SU-DHL-6 (cell line): ENCODE results near the gene COL25A1.

ENCODE experiments used
- H2AFZ ChIP-seq: fragments of 200-600 bp; sonication (generic); 2 replicates; pipeline ENCODE4 v1.6.1; 2014; ENCODE audit warnings: low read depth, mild to moderate bottlenecking, moderate library complexity, mixed read lengths, antibody characterized with exemption, low read length; ENCODE audit not compliant: severe bottlenecking
- H3F3A ChIP-seq: fragments of 200-600 bp; shearing (Covaris generic); 2 replicates; pipeline ENCODE4 v1.6.0; 2016; ENCODE audit warnings: antibody characterized with exemption, mild to moderate bottlenecking; ENCODE audit not compliant: insufficient read depth
- H3K27ac ChIP-seq: fragments of 200-600 bp; sonication (generic); 2 replicates; pipeline ENCODE4 v1.5.1; 2016; ENCODE audit warnings: low read depth, mild to moderate bottlenecking, low read length, moderate library complexity, mixed read lengths
- H3K27me3 ChIP-seq: fragments of 200-600 bp; sonication (generic), shearing (Covaris generic); 2 replicates; pipeline ENCODE4 v1.6.0; 2014; ENCODE audit warnings: mild to moderate bottlenecking, low read length
- H3K36me3 ChIP-seq: fragments of 200-600 bp; sonication (generic); 2 replicates; pipeline ENCODE4 v1.6.1; 2014; ENCODE audit warnings: mild to moderate bottlenecking, low read length, mixed read lengths
- H3K4me2 ChIP-seq: fragments of 300-600, 200-600 bp; shearing (Covaris generic), sonication (generic); 2 replicates; pipeline ENCODE4 v1.6.0; 2014; ENCODE audit warnings: low read length, low read depth, mild to moderate bottlenecking; ENCODE audit not compliant: poor library complexity, severe bottlenecking
- H3K4me3 ChIP-seq: fragments of 200-600 bp; sonication (generic); 2 replicates; pipeline ENCODE4 v1.5.1; 2014; ENCODE audit warnings: antibody characterized with exemption, low read length, mild to moderate bottlenecking, mixed read lengths; ENCODE audit not compliant: insufficient read depth, poor library complexity, severe bottlenecking
- H3K79me2 ChIP-seq: fragments of 200-600 bp; sonication (generic); 2 replicates; pipeline ENCODE4 v1.6.1; 2014; ENCODE audit warnings: mild to moderate bottlenecking, low read length, moderate library complexity; ENCODE audit not compliant: insufficient read depth
- H3K9ac ChIP-seq: fragments of 200-600 bp; sonication (generic); 2 replicates; pipeline ENCODE4 v1.7.0; 2014; ENCODE audit warnings: mild to moderate bottlenecking, low read length
- H3K9me2 ChIP-seq: fragments of 200-600 bp; sonication (generic); replicated peaks from 2 replicates; pipeline ENCODE4 v1.6.1; 2014; ENCODE audit warnings: low read length; ENCODE audit not compliant: insufficient read depth
- H3K9me3 ChIP-seq: fragments of 200-600 bp; sonication (generic); 2 replicates; pipeline ENCODE4 v1.6.1; 2014; ENCODE audit warnings: low read length, mixed read lengths; ENCODE audit not compliant: insufficient read depth
- H4K20me1 ChIP-seq: fragments of 200-600 bp; sonication (generic); 2 replicates; pipeline ENCODE4 v1.6.1; 2014; ENCODE audit warnings: low read depth, mild to moderate bottlenecking, antibody characterized with exemption, low read length, moderate library complexity, mixed read lengths
- EZH2phosphoT487 ChIP-seq: fragments of 200-600 bp; sonication (generic), shearing (Covaris generic); conservative IDR thresholded peaks from 2 replicates; pipeline ENCODE4 v1.6.1; 2018; ENCODE audit warnings: mild to moderate bottlenecking, antibody characterized with exemption, low read length, moderate library complexity, mixed read lengths
- TF ChIP-seq, protein P1 (sequence below): fragments of 200-600 bp; sonication (generic); IDR thresholded peaks from one replicate; pipeline ENCODE4 v1.5.1; 2017; ENCODE audit warnings: antibody characterized with exemption, mild to moderate bottlenecking, low read length, moderate library complexity; ENCODE audit not compliant: insufficient read depth, poor library complexity, severe bottlenecking

The COL25A1 gene

DNA sequence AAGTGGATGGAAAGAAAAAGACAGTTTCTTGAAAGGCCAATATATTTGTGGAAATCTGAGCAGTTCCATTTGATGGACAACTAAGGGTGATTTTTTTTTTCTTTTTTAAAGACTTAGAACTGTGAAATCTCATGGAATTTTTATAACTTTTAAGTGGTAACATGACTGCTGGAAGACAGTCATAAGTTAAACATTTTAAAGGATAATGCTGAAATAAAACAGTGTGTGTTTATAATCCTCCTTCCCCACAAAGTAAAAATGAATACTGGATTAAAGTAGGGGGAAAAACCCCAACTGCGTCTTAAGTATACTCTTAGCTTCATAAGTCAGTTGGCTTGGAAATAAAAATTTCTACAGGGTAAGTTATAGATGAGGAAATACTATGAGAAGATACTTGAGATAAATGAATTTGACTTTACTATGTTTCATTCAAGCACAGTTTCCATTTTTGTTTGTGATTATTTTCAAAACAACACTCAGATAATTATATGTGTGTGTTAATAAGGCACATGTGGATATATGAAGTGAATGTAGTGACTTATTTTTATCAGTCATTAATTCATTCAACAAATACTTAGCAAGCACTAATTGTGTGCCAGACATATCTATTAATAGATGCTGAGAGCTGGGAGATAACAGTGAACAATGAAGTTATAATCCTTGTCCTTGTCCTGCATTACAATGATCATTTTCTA, 410.4 kb downstream of the COL25A1 start:
- Histone ChIP-seq H3K27ac (no peak overlapping the region), H3K9me2 (no peaks in the 10 kb centered on the region)
- TF ChIP-seq, protein P1, sequence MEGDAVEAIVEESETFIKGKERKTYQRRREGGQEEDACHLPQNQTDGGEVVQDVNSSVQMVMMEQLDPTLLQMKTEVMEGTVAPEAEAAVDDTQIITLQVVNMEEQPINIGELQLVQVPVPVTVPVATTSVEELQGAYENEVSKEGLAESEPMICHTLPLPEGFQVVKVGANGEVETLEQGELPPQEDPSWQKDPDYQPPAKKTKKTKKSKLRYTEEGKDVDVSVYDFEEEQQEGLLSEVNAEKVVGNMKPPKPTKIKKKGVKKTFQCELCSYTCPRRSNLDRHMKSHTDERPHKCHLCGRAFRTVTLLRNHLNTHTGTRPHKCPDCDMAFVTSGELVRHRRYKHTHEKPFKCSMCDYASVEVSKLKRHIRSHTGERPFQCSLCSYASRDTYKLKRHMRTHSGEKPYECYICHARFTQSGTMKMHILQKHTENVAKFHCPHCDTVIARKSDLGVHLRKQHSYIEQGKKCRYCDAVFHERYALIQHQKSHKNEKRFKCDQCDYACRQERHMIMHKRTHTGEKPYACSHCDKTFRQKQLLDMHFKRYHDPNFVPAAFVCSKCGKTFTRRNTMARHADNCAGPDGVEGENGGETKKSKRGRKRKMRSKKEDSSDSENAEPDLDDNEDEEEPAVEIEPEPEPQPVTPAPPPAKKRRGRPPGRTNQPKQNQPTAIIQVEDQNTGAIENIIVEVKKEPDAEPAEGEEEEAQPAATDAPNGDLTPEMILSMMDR: no peak
- TF ChIP-seq EZH2phosphoT487: no peak

DNA sequence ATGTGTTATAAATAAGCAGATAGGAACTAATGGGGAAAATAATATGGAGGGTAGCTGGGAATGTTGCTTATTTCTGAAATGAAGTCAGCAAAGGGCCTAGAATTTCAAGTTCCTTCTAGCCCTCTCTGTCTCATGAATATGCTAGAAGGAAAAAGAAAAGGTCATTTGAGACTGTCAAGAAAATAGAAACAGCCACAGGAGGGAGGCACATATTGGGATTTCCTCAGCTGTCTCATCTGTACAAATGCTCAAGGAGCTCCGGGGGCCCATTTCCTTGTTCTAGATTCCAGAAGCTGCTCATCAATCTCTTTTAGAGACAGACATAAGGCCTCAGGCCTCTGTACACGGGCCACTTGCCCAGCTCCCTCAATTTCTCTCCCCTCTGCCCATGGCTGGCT, 412.0 kb downstream of the COL25A1 start:
- Histone ChIP-seq H3K4me3 (no peak overlapping the region), H3K36me3 (no peaks in the 10 kb centered on the region), H4K20me1 (no peaks in the 10 kb centered on the region), H2AFZ (no peak overlapping the region), H3K9me2 (no peaks in the 10 kb centered on the region), H3K27me3 (no peaks in the 10 kb centered on the region), H3K4me2 (no peak overlapping the region), H3K27ac (no peak overlapping the region), H3K9ac (no peak overlapping the region), H3K9me3 (no peaks in the 10 kb centered on the region), H3F3A (no peaks in the 10 kb centered on the region), H3K79me2 (no peaks in the 10 kb centered on the region)
- TF ChIP-seq, protein P1: no peak
- no peak for TF ChIP-seq EZH2phosphoT487

More for the DNA sequence above, 410.4 kb downstream of the COL25A1 start:
- no peaks in the 10 kb centered on the region for H3K79me2 ChIP-seq
- no peak overlapping the region for H2AFZ ChIP-seq
- no peak overlapping the region for H3K4me3 ChIP-seq
- H3K36me3 ChIP-seq: no peaks in the 10 kb centered on the region
- H3K27me3 ChIP-seq: no peaks in the 10 kb centered on the region
- H3F3A ChIP-seq: no peaks in the 10 kb centered on the region
- H3K9ac ChIP-seq: no peak overlapping the region
- H4K20me1 ChIP-seq: no peaks in the 10 kb centered on the region
- H3K9me3 ChIP-seq: no peaks in the 10 kb centered on the region
- no peak overlapping the region for H3K4me2 ChIP-seq

DNA sequence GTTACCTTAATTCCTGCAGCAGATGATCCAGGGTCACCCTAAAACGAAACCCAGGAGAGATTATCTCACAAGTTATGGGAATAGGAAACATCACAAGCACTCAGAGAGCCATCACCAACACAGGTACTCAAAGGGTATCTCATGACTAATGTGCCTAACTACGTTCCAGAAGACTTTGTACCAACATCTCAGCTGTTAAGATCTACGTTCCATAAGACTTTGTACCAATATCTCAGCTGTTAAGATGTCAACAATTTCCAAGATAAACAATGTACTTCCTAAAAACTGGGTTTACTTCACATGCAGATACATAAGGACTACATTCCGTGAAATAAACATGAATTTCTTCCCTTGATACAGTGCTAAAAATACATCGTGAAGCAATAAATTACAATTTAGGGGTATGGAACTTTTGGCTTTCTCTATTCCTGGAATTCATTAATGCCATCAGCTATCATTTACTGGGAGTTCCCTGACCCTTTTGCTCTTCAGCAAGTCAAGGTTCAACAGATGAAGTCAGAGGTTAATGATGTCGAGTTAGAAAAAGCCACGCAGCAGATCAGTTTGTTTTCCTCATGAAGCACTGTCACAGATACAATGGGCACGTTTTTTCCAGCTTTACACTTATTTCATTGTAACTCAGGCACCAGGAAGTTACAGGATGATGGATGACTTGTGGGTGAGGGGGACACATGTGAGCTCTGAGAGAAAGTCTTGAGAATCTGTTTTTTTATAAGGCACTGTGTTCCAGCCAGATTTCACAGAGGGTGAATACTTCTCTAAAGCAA, 412.6 kb downstream of the COL25A1 start:
- H3K27me3 ChIP-seq: no peaks in the 10 kb centered on the region
- no peaks in the 10 kb centered on the region for H3K9me2 ChIP-seq
- no peaks in the 10 kb centered on the region for H3K9me3 ChIP-seq
- H2AFZ ChIP-seq: no peak overlapping the region
- H3K4me3 ChIP-seq: no peak overlapping the region
- no peak overlapping the region for H3K27ac ChIP-seq
- H3K36me3 ChIP-seq: no peaks in the 10 kb centered on the region
- no peaks in the 10 kb centered on the region for H4K20me1 ChIP-seq
- H3F3A ChIP-seq: no peaks in the 10 kb centered on the region
- H3K9ac ChIP-seq: no peak overlapping the region
- H3K79me2 ChIP-seq: no peaks in the 10 kb centered on the region
- no peak overlapping the region for H3K4me2 ChIP-seq
- no peak for TF ChIP-seq EZH2phosphoT487
- TF ChIP-seq, protein P1: no peak
